DND-41 (cell line): ENCODE data around the gene PRR13.

Experiments
- ATAC-seq: fragments of 200-7000 bp; cut with Tn5 transposase; 3 replicates; pipeline ENCODE4 v1.9.1; 2021; ENCODE audit warnings: low read depth; ENCODE audit not compliant: insufficient read depth
- DNase-seq: peaks from one replicate; pipeline ENCODE4 v3.0.0-alpha.2; 2020
- H2AFZ ChIP-seq: 2 replicates; pipeline ENCODE4 v1.6.0; 2012; ENCODE audit warnings: low read depth, low read length
- H3K27ac ChIP-seq: 2 replicates; pipeline ENCODE4 v1.5.1; 2012; ENCODE audit warnings: low read length, inconsistent platforms
- H3K27me3 ChIP-seq: fragments of 200-600 bp; sonication (generic); 2 replicates; pipeline ENCODE4 v1.6.0; 2012; ENCODE audit warnings: low read length, mild to moderate bottlenecking, inconsistent platforms; ENCODE audit not compliant: insufficient read depth, poor library complexity
- H3K36me3 ChIP-seq: 2 replicates; pipeline ENCODE4 v1.5.1; 2012; ENCODE audit warnings: low read length, inconsistent platforms; ENCODE audit not compliant: insufficient read depth
- H3K4me1 ChIP-seq: 2 replicates; pipeline ENCODE4 v1.5.1; 2012; ENCODE audit warnings: mild to moderate bottlenecking, low read length; ENCODE audit not compliant: insufficient read depth
- H3K4me2 ChIP-seq: 2 replicates; pipeline ENCODE4 v1.6.0; 2012; ENCODE audit warnings: mild to moderate bottlenecking, moderate library complexity, low read length, inconsistent platforms; ENCODE audit not compliant: insufficient read depth
- H3K4me3 ChIP-seq, 2 experiments: fragments of 200-600 bp in 1 of 2; shearing (Covaris generic) in 1 of 2; 2 replicates each; pipeline ENCODE4 v1.5.1; 2012 to 2016; ENCODE audit warnings: inconsistent platforms in 2 of 2, low read length in 2 of 2, mild to moderate bottlenecking in 2 of 2, low read depth in 1 of 2, moderate library complexity in 1 of 2
- H3K79me2 ChIP-seq: 2 replicates; pipeline ENCODE4 v1.6.0; 2012; ENCODE audit warnings: low read length, inconsistent platforms; ENCODE audit not compliant: insufficient read depth
- H3K9ac ChIP-seq: 2 replicates; pipeline ENCODE4 v1.6.0; 2012; ENCODE audit warnings: low read depth, mild to moderate bottlenecking, inconsistent platforms, low read length, moderate library complexity
- H3K9me3 ChIP-seq: 2 replicates; pipeline ENCODE4 v1.5.1; 2012; ENCODE audit warnings: low read length, moderate library complexity, mild to moderate bottlenecking, inconsistent platforms; ENCODE audit not compliant: insufficient read depth, severe bottlenecking
- H4K20me1 ChIP-seq: 2 replicates; pipeline ENCODE4 v1.6.0; 2012; ENCODE audit warnings: low read length; ENCODE audit not compliant: insufficient read depth
- CTCF ChIP-seq: IDR thresholded peaks from 2 replicates; pipeline ENCODE4 v1.5.1; 2012; ENCODE audit warnings: borderline replicate concordance, low read length, moderate library complexity, mild to moderate bottlenecking; ENCODE audit not compliant: poor library complexity, severe bottlenecking; ENCODE audit errors: extremely low read depth
- EZH2 ChIP-seq: IDR thresholded peaks from 3 replicates; pipeline ENCODE4 v1.6.1; 2012; ENCODE audit warnings: borderline replicate concordance, low read depth, mild to moderate bottlenecking, moderate library complexity, low read length, inconsistent platforms; ENCODE audit not compliant: severe bottlenecking

The PRR13 gene

GRCh38 chr12:53474077-53474476, 32.5 kb downstream of the PRR13 start:
- no peak for DNase-seq
- Histone ChIP-seq H3K9ac (no peak overlapping the region), H3K36me3 (peaks cover 98% of the 10 kb centered on the region), H3K27me3 (no peaks in the 10 kb centered on the region), H3K4me1 (no peaks in the 10 kb centered on the region), H3K4me2 (no peak overlapping the region), H4K20me1 (peaks cover 81% of the 10 kb centered on the region), H3K79me2 (peaks cover 83% of the 10 kb centered on the region), H3K4me3 (no peak overlapping the region), H2AFZ (no peak overlapping the region), H3K9me3 (no peaks in the 10 kb centered on the region), H3K27ac (no peak overlapping the region)
- ATAC-seq = no peak
- TF ChIP-seq EZH2 = no peak
- no peak for TF ChIP-seq CTCF

GRCh38 chr12:53474819-53475218, 33.3 kb downstream of the PRR13 start:
- H2AFZ ChIP-seq = no peak overlapping the region
- H3K9me3 ChIP-seq = no peaks in the 10 kb centered on the region
- no peak overlapping the region for H3K4me3 ChIP-seq
- H4K20me1 ChIP-seq = peaks cover 84% of the 10 kb centered on the region
- H3K36me3 ChIP-seq = peaks cover 98% of the 10 kb centered on the region
- H3K9ac ChIP-seq = no peak overlapping the region
- peaks cover 83% of the 10 kb centered on the region for H3K79me2 ChIP-seq
- H3K4me1 ChIP-seq = no peaks in the 10 kb centered on the region
- ATAC-seq (no peak), DNase-seq (no peak)
- H3K4me2 ChIP-seq = no peak overlapping the region
- no peaks in the 10 kb centered on the region for H3K27me3 ChIP-seq
- no peak for TF ChIP-seq CTCF
- no peak overlapping the region for H3K27ac ChIP-seq

- Histone ChIP-seq H3K79me2 (peaks cover 72% of the 10 kb centered on the region), H3K4me1 (no peaks in the 10 kb centered on the region), H3K36me3 (peaks cover 98% of the 10 kb centered on the region), H3K27ac (no peak overlapping the region), H4K20me1 (peaks cover 83% of the 10 kb centered on the region), H3K4me3 (no peak overlapping the region), H3K9me3 (no peaks in the 10 kb centered on the region), H3K4me2 (no peak overlapping the region), H2AFZ (no peak overlapping the region), H3K9ac (no peak overlapping the region), H3K27me3 (no peaks in the 10 kb centered on the region)
- ATAC-seq = peak; percentile 57
- DNase-seq = no peak
- TF ChIP-seq CTCF = peak; percentile 56
- no peak for TF ChIP-seq EZH2
Measured at GRCh38 chr12:53476769-53477209, 35.3 kb downstream of the PRR13 start.

GRCh38 chr12:53478865-53479264, 37.3 kb downstream of the PRR13 start:
- no peak for TF ChIP-seq CTCF
- TF ChIP-seq EZH2 = no peak
- Histone ChIP-seq H3K4me3 (no peak overlapping the region), H3K27ac (no peak overlapping the region), H3K4me1 (no peaks in the 10 kb centered on the region), H4K20me1 (peaks cover 80% of the 10 kb centered on the region), H3K36me3 (peaks cover 98% of the 10 kb centered on the region), H3K27me3 (no peaks in the 10 kb centered on the region), H3K9me3 (no peaks in the 10 kb centered on the region), H2AFZ (no peak overlapping the region), H3K9ac (no peak overlapping the region), H3K79me2 (peaks cover 52% of the 10 kb centered on the region), H3K4me2 (no peak overlapping the region)
- DNase-seq = no peak
- no peak for ATAC-seq
